ENCODE results near the gene KANSL3.
"Not testable (repeated sequence)": the region's sequence is repeated elsewhere in the genome, so short reads cannot be mapped to it uniquely, and the experiment has no call there.

The KANSL3 gene

GRCh38 chr2:96601382-96602292 lies 36.5 kb downstream of the KANSL3 start:
- DNase-seq, result no peak

GRCh38 chr2:96599941-96600340 lies 38.2 kb downstream of the KANSL3 start:
- no peak for DNase-seq

- DNase-seq, result no peak
These were observed 41.5 kb downstream of the KANSL3 start for GRCh38 chr2:96596596-96596995.

DNA sequence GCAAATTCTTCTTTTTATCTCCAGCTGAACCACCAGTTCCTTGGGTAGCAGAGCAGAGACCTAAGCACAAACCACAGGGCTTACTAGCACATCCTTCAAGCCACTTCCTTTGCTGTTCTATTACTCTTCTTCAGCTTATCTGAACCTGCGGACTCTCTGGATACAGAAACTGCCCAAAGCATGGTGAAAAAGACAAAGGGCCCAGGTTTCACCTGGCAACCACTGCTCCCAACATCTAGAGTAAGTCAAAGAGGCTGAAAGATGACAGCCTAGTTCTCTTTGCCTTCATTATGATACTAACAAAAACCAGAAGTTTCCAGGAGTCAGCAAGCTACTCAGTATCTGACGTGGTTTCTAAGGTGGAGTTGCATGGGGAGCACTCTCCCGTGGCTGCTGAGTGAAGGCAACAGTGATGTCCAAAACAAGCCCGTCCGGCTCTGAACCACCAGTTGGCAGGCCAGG lies 43.4 kb downstream of the KANSL3 start:
- DNase-seq, result no peak

DNA sequence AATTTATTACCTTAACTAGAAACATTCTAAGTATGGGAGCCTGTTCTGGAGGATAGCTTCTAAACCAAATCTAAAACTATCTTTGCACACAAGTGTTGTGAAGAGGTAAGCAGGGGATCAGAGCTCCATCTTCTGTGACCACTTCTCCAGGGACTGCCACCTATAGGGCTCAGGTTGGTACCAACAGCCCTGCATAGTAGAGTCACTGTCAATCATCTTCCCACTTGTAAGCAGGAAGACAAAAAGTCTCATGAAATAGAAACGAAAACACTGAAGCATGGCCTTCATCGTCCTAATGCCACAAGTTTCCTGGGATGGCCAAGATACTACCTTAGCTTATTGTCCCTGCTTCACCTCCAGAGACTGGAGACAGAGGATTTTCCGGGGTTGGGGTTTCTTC lies 43.8 kb downstream of the KANSL3 start:
- no peak for DNase-seq

GRCh38 chr2:96591494-96591893 lies 46.6 kb downstream of the KANSL3 start:
- DNase-seq, result no peak

- DNase-seq, result no peak
These were observed 47.1 kb downstream of the KANSL3 start for GRCh38 chr2:96591054-96591453.

DNA sequence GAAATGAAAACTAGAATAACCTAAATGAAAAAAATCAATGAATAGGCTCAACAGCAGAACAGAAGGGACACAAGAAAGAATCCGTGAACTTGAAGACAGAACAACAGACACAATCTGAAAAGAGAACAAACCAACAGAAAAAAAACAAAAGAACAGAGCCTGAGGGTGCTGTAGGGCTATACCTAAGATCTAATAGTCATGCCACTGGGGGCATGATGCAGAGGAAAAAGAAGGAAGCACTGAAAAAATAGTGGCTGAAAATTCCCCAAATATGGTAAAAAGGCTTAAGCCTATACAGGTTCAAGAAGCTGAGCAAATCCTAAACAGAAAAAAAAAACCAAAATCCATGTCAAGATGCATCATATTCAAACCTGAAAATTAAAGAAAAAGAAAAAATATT lies 50.3 kb downstream of the KANSL3 start:
- DNase-seq, result no peak

DNA sequence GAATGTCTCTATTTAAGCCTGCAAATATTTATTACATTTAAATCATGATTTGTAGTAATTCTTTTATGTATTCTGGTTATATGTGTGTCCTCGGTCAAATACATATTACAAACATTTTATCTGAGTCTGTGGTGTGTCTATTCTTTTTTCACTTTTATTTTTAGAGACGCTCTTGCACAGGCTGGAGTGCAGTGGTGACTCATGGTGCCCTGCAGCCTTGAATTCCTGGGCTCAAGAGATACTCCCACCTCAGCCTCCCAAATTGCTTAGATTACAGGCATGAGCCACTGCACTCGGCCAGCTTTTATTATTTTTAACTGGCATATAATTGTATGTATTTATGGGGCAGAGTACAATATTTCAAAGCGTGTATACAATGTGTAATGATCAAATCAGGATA lies 54.1 kb downstream of the KANSL3 start:
- no peak for DNase-seq

GRCh38 chr2:96580771-96581170 lies 57.3 kb downstream of the KANSL3 start:
- DNase-seq, result no peak

- DNase-seq, result no peak
These were observed 58.7 kb downstream of the KANSL3 start for GRCh38 chr2:96579422-96579821.

DNA sequence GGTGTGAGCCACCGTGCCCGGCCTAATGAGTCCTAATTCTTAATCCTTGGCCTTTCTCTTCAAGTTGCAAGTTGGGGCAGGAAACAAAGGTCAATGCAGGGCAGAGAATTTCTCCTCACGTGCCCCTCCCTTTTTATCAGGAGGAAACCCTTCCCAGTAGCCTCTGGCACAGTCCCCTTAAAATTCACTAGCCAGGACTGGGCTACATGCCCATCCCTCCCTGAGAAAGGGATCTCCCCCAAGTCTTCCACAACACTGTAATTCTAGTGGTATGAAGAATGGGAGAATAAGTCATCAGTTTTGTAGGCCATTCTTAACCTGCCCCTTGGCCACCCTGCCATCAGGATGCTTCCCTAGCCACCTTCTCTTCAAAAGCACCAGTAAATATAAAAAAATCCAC lies 59.4 kb downstream of the KANSL3 start:
- DNase-seq, result no peak

- DNase-seq, result no peak
These were observed 60.6 kb downstream of the KANSL3 start for GRCh38 chr2:96577501-96577900.

GRCh38 chr2:96575785-96576456 lies 62.2 kb downstream of the KANSL3 start:
- no peak for DNase-seq

DNA sequence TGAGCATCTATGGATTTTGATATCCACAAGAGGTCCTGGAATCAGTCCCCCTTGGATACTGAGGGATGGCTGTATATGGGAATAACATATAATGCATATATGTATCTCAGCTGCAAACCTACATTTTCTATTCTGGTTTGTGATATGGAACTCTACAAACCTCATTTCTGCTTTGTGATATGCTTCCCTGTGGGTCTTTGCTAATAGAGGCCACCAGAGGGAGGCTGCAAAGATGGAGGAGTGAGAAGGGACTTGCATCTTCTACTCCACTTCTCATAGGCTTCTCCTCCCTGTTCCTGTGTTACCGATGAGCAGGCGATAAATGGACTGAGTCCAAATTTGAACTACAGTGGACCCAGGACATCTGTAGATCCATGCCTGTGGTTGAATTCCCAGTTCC lies 63.7 kb downstream of the KANSL3 start:
- DNase-seq, result no peak

- no peak for DNase-seq
These were observed 70.0 kb downstream of the KANSL3 start for GRCh38 chr2:96568094-96568493.

GRCh38 chr2:96565111-96565510 lies 73.0 kb downstream of the KANSL3 start:
- no peak for DNase-seq

DNA sequence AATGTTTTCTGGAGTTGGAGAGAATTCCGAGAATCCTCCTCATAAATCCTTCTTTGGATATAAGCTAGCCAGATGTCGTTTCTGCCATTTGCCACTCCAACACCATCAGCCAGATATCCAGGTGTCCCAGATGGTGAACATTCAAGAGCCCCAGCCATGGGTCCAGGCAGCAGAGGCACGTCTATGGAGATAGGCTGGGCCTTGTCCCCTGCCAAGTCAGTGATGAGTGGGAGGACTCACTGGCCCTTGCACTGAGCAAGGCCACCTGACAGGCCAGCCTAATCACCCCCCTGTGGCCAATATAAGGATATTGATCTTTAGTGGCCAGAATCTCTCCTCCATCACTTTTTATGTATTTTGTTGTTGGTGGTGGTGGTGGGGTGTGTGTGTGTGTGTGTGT lies 73.5 kb downstream of the KANSL3 start:
- DNase-seq, result no peak

DNA sequence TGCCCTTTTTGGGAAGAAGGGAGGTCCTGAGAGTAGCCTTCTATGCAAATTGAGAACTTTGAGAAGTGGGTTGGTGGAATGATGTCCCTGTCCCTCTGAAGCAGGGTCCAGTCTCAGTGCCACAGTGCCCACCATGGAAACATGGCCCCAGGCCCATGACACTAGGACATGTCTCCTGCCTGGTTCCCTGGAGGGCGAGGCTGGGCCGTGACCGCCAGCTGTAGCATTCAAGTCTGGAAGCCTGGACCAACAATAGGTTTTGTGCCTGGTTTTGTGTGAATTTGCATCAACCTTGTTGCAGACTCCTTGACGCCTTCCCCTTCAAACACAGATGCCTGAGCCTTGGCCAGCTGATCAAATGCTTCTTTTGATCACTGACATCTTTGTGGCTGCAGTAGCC lies 74.1 kb downstream of the KANSL3 start:
- DNase-seq, result no peak

GRCh38 chr2:96558485-96558884 lies 79.6 kb downstream of the KANSL3 start:
- DNase-seq, result no peak

DNA sequence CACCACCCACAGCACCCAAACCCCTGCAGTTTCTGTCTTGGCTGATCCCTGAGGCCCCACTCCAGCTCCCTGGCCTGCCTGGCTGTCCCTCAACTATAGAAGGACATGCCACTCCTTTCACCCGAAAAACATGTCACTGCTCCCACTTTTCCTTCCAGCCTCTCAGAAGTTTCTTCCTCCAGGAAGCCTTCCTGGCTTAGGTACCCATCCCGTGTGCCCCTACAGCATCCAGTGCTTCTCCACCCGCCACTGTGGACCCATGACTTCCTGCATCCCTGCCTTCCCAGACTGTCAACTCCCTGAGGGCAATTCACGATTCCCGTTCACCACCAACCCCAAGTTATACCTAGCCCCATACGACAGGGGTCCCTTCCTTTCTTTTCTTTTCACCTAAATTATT lies 80.1 kb downstream of the KANSL3 start:
- DNase-seq, result no peak

DNA sequence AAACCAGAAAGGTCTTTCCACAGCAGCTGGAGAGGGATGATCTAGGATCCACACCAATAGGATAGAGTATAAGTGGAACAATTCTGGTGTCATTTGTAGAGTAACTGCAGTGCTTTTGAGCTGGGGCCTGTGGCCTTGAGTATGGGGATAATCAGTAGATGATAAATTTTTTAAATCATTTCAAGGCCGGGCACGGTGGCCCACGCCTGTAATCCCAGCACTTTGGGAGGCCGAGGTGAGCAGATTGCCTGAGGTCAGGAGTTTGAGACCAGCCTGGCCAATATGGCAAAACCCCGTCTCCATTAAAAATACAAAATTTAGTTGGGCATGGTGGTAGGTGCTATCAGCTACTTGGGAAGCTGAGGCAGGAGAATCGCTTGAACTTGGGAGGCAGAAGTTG lies 80.7 kb downstream of the KANSL3 start:
- not testable (repeated sequence) for DNase-seq

DNA sequence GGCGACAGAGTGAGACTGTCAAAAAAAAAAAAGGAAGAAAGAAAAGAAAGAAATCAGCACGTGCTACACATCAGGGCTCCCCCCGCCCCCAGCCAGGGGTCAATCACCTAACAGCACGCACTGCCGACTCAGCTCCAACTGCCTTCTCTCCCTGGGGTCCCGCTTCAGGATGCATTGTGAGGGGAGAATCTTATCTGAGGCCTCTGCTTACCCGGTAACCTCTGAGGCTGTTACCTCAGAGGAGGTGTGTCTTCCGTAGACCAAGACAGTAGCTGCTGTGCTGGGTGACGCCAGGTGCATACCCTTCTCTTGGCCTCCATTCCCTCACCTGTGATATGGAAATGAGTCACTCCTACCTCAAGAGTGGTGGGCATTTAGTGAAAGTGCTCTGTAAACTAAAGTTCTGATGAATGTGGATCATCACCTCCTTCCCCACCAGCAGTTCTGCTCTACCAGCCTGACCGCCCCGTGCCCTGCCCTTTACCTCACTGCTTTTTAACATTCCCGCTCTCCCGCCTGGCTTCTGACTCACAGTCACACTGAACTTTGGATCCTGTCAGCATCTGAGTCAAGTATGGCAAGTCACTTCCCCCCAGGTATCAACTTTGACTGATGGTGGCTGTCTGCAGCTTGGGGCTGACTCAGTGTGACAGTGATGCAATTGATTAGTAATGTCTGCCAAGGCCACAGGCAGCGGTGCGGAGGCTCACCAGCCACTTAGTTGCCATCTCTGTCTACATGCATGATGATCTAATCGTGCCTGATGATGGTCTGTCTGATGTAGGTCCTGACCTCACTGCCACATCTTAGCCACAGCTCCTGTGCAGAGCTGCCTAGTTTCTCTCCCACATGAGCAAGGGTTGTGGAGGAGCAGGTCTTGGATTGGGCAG lies 81.4 kb downstream of the KANSL3 start:
- DNase-seq, result no peak

Measured in NCI-H2029 treated with DMSO at 0.1 percent for 48 hours (cell line).